A375 (cell line): ENCODE measurements around the gene PSMC5. TPM values are rescaled to one million over a fixed set of nuclear protein-coding genes. Genes with fewer than 3 reads are reported as not detected.

Source experiments
- total RNA-seq: library from RNA; depleted of rRNA; stranded (reverse); fragments of >200 nt; shearing (Covaris generic); gene quantifications from 2 replicates; pipeline ENCODE4 v1.2.3, GENCODE V29; 2014; rRNA removed

Gene PSMC5
- 100 and 120 TPM in 2 replicates for total RNA-seq

GRCh38 chr17:63827002-63827800 is at the start of gene PSMC5, which contains the start of gene FTSJ3:
TSS of gene PSMC5 (plus strand) at chr17:63827431. CDS start at chr17:63827491, 60 bp downstream.
TSS of gene FTSJ3 (minus strand) at chr17:63827663. CDS start at chr17:63826902, 761 bp downstream.

GRCh38 chr17:63842540-63843386 is 15.5 kb downstream of the PSMC5 start, which contains the start of gene SMARCD2:
TSS of gene SMARCD2 (minus strand) at chr17:63842685. CDS start at chr17:63842674, 11 bp downstream.

GRCh38 chr17:63873577-63873976 is 46.3 kb downstream of the PSMC5 start, which contains the start of gene CSH2:
TSS of gene CSH2 (minus strand) at chr17:63873677. CDS start at chr17:63873614, 63 bp downstream.

Other genes starting within 250 kb of the PSMC5 start
- gene TACO1, start 226.5 kb upstream of the PSMC5 start, total RNA-seq = 30.1 and 30.6 TPM in 2 replicates
- 19.0 and 22.9 TPM in 2 replicates for gene MAP3K3, start 205.0 kb upstream of the PSMC5 start, total RNA-seq
- 20.9 and 23.7 TPM in 2 replicates for gene LIMD2, start 127.3 kb upstream of the PSMC5 start, total RNA-seq
- gene STRADA, start 85.6 kb upstream of the PSMC5 start, total RNA-seq = 18.3 and 22.6 TPM in 2 replicates
- gene CCDC47, start 53.8 kb upstream of the PSMC5 start, total RNA-seq = 73.7 and 79.6 TPM in 2 replicates
- gene DDX42, start 53.3 kb upstream of the PSMC5 start, total RNA-seq = 61.0 and 70.2 TPM in 2 replicates
- gene FTSJ3, start 232 bp downstream of the PSMC5 start, total RNA-seq = 143 and 158 TPM in 2 replicates
- 109 and 111 TPM in 2 replicates for gene SMARCD2, start 15.3 kb downstream of the PSMC5 start, total RNA-seq
- not detected in 2 replicates for gene CSH2, start 46.2 kb downstream of the PSMC5 start, total RNA-seq
- gene GH2, start 54.5 kb downstream of the PSMC5 start, total RNA-seq = not detected in 2 replicates
- gene CSH1, start 69.1 kb downstream of the PSMC5 start, total RNA-seq = not detected in 2 replicates
- not detected in 2 replicates for gene CSHL1, start 83.8 kb downstream of the PSMC5 start, total RNA-seq
- gene GH1, start 91.4 kb downstream of the PSMC5 start, total RNA-seq = not detected in 2 replicates
- not detected in 2 replicates for gene CD79B, start 104.9 kb downstream of the PSMC5 start, total RNA-seq
- gene SCN4A, start 145.5 kb downstream of the PSMC5 start, total RNA-seq = not detected in 2 replicates
- gene PRR29, start 170.9 kb downstream of the PSMC5 start, total RNA-seq = 0.03 and 0.08 TPM in 2 replicates
- gene ICAM2, start 193.2 kb downstream of the PSMC5 start, total RNA-seq = not detected in 2 replicates